ENCODE measurements around the gene TOR3A. TPM values are rescaled to one million over a fixed set of nuclear protein-coding genes. Genes with fewer than 3 reads are reported as not detected.

Gene TOR3A
- total RNA-seq, 4 donors from 2014 or later, result 31.9 to 48.8 (median 34.4) TPM

DNA sequence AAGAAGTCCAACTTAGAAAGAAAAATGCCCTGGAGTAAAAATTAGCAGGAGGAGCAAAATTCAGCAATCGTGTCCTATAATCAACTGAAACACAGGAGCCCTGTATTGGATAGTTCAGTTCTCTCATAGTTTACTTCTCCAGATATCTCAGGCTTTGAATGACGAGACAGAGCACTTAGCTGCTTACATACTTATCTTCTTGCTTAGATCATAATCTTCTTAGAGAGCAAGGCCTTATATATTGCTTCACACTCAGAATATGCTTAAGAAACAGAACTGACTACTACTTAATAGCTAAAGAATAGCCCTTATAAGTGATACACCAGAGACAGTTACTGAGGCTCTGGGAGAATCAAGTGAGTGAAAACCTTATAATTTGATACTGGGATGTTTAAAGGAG is 38.9 kb downstream of the TOR3A start:
- no peak for DNase-seq
- intact Hi-C loops (cut with DNase I), result loop anchor here (5.0 kb wide), 1 partner anchor 72 kb away; no protein-coding TSS in a partner anchor
- H3K4me1 ChIP-seq, result peaks cover 0 to 17% (median 0%) of the 10 kb centered on the region in 3 donors
- no peaks in the 10 kb centered on the region for H3K27me3 ChIP-seq
- H3K9me3 ChIP-seq, result no peaks in the 10 kb centered on the region
- peaks cover 0 to 62% (median 5%) of the 10 kb centered on the region in 3 donors for H3K36me3 ChIP-seq
- TF ChIP-seq, protein P1, sequence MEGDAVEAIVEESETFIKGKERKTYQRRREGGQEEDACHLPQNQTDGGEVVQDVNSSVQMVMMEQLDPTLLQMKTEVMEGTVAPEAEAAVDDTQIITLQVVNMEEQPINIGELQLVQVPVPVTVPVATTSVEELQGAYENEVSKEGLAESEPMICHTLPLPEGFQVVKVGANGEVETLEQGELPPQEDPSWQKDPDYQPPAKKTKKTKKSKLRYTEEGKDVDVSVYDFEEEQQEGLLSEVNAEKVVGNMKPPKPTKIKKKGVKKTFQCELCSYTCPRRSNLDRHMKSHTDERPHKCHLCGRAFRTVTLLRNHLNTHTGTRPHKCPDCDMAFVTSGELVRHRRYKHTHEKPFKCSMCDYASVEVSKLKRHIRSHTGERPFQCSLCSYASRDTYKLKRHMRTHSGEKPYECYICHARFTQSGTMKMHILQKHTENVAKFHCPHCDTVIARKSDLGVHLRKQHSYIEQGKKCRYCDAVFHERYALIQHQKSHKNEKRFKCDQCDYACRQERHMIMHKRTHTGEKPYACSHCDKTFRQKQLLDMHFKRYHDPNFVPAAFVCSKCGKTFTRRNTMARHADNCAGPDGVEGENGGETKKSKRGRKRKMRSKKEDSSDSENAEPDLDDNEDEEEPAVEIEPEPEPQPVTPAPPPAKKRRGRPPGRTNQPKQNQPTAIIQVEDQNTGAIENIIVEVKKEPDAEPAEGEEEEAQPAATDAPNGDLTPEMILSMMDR (IDR thresholded peaks at IDR 0.05), result no peak
- TF ChIP-seq POLR2A (IDR thresholded peaks at IDR 0.05), result no peak
- 65 to 74% methylated on average over 2 of the region's 2 CpGs for WGBS, 2 donors
- no peak overlapping the region for H3K4me3 ChIP-seq
- H3K27ac ChIP-seq, result no peak overlapping the region

DNA sequence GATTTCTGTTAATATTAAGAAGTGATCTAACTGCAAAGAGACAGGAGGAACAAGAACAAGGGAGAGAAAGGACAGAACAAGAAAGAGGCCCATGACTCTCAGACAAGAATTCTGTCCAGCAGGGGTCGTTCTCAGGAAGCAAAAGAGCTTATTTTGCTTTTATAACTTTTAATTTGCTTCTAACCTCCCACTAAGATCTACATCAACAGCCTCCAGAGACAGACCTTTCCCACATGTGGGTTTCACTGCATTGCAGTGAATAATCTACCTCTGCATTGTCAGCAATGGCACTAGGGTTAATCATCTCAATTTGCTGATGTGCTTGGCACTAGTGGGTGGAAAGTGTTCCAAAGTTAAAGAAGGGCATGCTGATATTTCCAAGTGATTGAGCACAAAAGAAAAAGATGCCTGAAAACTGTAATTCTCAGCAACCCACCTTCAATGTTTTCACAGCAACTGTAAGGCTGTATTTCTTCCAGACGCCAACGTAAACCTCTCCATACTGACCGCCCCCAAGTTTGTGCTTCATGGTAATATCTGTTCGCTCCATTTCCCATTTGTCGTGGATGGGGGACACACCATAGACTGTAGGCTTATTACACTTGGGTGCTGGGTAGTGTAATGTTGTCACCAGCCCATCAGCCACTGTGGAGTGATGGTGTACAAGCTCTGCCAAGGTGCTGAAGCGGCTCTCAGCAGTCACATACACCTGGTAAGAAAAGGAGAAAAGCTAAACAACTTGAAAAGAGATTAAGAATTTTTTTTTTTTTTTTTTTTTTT is 39.5 kb downstream of the TOR3A start:
- no peaks in the 10 kb centered on the region for H3K27me3 ChIP-seq
- H3K36me3 ChIP-seq, result peaks cover 0 to 57% (median 5%) of the 10 kb centered on the region in 3 donors
- no peak for DNase-seq
- WGBS, 2 donors, result 81 to 82% methylated on average over 7 of the region's 7 CpGs
- H3K27ac ChIP-seq, result no peak overlapping the region
- no peaks in the 10 kb centered on the region for H3K9me3 ChIP-seq
- intact Hi-C loops (cut with DNase I), result loop anchor here (5.0 kb wide), 1 partner anchor 71 kb away; no protein-coding TSS in a partner anchor
- H3K4me3 ChIP-seq, result no peak overlapping the region
- peaks cover 0 to 21% (median 0%) of the 10 kb centered on the region in 3 donors for H3K4me1 ChIP-seq
- TF ChIP-seq, protein P1 (IDR thresholded peaks at IDR 0.05), result peak; percentile 31 to 56 (median 46)
- no peak for TF ChIP-seq POLR2A (IDR thresholded peaks at IDR 0.05)

DNA sequence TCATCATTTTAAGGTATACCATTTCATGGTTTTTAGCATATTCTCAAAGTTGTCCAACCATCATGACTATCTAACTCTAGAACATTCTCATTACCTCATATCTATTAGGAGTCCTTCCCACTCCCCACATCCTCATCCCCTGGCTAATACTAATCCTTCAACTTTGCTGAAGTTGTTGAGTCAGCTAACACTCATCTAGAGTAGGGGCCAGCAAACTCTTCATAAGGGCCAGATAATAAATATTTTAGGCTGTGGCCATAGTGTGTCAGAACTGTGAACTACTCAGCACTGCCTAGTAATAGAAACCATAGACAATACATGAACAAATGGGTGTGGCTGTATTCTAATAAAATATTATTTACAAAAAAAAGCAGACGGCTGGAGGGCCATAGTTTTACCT is 43.0 kb downstream of the TOR3A start:
- 52 to 79% methylated on average over 1 of the region's 1 CpG for WGBS, 2 donors
- Histone ChIP-seq H3K36me3 (peaks cover 0 to 30% (median 0%) of the 10 kb centered on the region in 3 donors), H3K4me3 (no peak overlapping the region), H3K27me3 (no peaks in the 10 kb centered on the region), H3K9me3 (no peaks in the 10 kb centered on the region), H3K4me1 (peaks cover 0 to 28% (median 5%) of the 10 kb centered on the region in 3 donors), H3K27ac (no peak overlapping the region)
- no peak for DNase-seq
- intact Hi-C loops (cut with DNase I), result loop anchor here (5.0 kb wide), 1 partner anchor 67 kb away; no protein-coding TSS in a partner anchor
- TF ChIP-seq POLR2A (IDR thresholded peaks at IDR 0.05), result no peak
- TF ChIP-seq, protein P1 (IDR thresholded peaks at IDR 0.05), result no peak

DNA sequence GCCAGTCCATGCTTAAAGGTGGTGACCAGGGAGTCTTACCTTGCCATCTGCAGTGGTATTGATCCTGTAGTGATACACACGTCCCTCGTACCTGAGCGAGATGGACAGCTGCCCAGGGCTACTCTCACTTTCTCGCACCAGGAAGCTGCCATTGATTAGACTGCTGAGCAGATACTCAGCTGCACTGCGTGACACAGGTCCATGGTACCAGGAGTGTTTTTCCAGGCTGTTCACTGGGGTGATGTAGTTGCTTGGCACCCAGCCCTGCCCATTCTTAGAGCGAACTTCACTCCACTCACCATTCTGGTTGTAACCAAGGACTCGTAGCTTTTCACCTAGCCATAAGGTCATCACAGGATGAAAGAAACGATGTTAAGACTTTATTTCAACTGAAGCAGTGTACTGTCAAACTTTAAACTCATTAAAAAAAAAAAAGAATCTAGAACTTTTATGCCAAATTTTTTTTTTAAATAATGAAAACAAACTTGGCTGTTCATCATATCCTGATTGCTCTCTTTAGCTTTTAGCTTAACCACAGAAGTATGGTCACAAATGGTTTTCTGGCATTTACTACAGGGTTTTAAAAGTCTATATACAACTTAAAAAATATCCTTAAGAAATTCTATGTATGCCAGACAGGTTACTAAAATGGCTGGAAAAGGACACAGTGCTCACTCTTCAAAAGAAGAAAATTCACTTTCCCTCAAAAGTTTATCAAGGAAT is 44.6 kb downstream of the TOR3A start:
- H3K27ac ChIP-seq, result peak overlapping the region in 3 of 4 donors; percentile 22 to 48 (median 26)

More for the DNA sequence above, 44.6 kb downstream of the TOR3A start:
- no peak for DNase-seq
- no peak overlapping the region for H3K4me3 ChIP-seq
- H3K27me3 ChIP-seq, result no peaks in the 10 kb centered on the region
- peaks cover 0 to 28% (median 8%) of the 10 kb centered on the region in 3 donors for H3K4me1 ChIP-seq
- TF ChIP-seq POLR2A (IDR thresholded peaks at IDR 0.05), result no peak
- TF ChIP-seq, protein P1 (IDR thresholded peaks at IDR 0.05), result no peak
- H3K36me3 ChIP-seq, result peaks cover 0 to 26% (median 0%) of the 10 kb centered on the region in 3 donors
- intact Hi-C loops (cut with DNase I), result no loop called here
- H3K9me3 ChIP-seq, result no peaks in the 10 kb centered on the region
- WGBS, 2 donors, result 77 to 83% methylated on average over 6 to 8 of the region's 8 CpGs
